Measurements from ENCODE around the gene DAB2.

Gene DAB2

DNA sequence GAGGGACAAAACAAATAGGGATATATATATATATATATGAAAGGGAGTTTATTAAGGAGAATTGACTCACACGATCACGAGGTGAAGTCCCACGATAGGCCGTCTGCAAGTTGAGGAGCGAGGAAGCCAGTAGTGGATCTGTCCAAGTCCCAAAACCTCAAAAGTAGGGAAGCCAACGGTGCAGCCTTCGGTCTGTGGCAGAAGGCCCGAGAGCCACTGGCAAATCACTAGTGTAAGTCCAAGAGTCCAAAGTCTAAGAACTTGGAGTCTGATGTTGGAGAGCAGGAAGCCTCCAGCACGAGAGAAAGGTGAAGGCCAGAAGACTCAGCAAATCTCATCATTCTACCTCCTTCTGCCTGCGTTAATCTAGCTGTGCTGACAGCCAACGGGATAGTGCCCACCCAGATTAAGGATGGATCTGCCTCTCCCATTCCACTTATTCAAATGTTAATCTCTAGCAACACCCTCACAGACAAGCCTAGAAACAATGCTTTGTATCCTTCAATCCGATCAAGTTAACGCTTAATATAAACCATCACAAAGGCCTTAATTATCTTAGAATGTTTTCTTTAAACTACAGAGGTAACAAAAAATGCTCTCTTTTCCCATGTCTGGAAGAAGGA lies 23.8 kb upstream of the DAB2 start:
- DNase-seq (ENCODE audit: low spot score): no peak
- TF ChIP-seq, protein P1, sequence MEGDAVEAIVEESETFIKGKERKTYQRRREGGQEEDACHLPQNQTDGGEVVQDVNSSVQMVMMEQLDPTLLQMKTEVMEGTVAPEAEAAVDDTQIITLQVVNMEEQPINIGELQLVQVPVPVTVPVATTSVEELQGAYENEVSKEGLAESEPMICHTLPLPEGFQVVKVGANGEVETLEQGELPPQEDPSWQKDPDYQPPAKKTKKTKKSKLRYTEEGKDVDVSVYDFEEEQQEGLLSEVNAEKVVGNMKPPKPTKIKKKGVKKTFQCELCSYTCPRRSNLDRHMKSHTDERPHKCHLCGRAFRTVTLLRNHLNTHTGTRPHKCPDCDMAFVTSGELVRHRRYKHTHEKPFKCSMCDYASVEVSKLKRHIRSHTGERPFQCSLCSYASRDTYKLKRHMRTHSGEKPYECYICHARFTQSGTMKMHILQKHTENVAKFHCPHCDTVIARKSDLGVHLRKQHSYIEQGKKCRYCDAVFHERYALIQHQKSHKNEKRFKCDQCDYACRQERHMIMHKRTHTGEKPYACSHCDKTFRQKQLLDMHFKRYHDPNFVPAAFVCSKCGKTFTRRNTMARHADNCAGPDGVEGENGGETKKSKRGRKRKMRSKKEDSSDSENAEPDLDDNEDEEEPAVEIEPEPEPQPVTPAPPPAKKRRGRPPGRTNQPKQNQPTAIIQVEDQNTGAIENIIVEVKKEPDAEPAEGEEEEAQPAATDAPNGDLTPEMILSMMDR (IDR thresholded peaks at IDR 0.05; ENCODE audit: extremely low read depth, missing control alignments): no peak

DNA sequence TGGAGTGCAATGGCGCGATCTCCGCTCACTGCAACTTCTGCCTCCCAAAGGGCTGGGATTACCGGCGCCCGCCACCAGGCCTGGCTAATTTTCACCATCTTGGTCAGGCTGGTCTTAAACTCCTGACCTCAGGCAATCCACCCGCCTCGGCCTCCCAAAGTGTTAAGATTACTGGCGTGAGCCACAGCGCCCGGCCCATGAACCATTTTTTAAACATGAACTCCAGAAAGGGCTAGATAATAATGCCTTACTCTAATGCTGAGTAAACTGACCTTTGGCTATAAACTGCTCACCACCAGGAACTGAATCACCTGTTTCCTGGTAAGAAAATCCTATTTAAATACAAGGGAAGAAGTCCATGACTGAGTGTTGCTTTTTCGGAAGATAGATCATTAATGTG lies 23.2 kb upstream of the DAB2 start:
- DNase-seq (ENCODE audit: low spot score): no peak
- TF ChIP-seq, protein P1 (IDR thresholded peaks at IDR 0.05; ENCODE audit: extremely low read depth, missing control alignments): no peak

DNA sequence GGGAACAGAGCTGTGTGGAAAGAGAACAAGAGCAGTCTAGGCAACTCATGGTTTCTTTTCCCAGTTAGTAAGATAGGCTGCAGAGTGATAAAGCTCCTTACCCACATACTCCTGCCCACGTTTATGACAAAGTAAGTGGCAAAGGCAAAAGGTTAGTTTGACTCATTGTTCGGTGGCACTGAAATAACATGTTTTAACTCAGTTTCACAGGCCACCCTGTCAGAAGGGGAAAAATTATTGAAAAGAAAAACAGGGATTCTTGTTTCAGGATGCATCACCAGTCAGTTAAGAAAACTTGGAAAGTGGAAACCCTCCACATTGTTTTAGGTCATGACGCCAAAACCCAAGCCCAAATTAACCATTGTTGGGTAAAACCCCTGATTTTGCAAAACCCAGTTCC lies 22.3 kb upstream of the DAB2 start:
- TF ChIP-seq, protein P1 (IDR thresholded peaks at IDR 0.05; ENCODE audit: extremely low read depth, missing control alignments): no peak
- DNase-seq (ENCODE audit: low spot score): no peak

DNA sequence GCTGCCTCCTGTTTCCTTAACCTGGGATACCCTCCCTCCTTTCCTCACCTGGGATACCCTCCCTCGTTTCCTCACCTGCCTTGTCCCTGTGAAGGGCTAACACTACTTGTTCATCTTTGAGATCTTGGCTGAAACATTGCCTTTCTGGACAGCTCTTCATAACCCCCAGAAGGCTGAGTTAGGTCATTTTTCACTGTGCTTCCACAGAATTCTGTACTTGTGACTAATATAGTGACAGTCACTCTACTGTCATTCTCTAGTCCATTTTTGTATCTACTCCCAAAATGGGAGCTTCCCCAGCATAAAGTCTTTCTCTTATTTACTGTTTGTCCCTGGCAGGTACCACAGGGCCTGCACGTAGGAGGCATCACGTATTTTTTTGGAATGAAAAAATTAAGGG lies 21.5 kb upstream of the DAB2 start:
- no peak for DNase-seq (ENCODE audit: low spot score)
- TF ChIP-seq, protein P1 (IDR thresholded peaks at IDR 0.05; ENCODE audit: extremely low read depth, missing control alignments): no peak

DNA sequence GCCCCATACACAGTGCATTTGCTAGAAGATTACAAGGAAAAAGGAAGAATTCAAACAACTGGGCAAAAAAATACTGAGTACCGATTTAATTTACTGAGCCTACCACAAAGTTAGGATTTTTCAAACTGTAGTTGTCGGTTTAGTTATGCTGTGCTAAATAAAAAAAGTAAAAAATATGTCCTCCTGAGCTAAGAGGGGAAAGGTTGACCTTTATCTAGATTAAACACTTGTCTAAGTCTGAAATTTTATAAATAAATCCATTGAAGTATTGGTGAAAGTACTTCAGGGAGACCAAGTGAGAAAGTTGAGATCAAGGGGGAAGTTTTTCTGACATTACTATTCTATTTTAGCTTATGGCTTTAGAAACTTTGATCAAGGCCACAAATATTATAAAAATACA lies 19.1 kb upstream of the DAB2 start:
- DNase-seq (ENCODE audit: low spot score): no peak
- TF ChIP-seq, protein P1 (IDR thresholded peaks at IDR 0.05; ENCODE audit: extremely low read depth, missing control alignments): no peak

DNA sequence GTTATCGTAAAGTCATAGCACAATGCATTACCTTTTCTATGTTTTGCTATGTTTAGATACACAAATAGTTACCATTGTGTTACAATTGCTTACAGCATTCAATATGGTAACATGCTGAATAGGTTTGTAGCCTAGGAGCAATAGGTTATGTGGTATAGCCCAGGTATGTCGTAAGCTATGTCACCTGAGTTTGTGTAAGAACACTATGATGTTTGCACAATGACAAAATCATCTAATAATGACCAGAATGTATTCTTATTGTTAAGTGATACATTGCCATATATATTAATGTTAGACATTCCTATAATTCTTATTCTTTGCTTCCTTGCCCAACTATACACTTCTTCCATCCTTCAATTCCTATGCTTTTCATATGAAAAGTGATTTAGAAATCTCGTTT lies 18.2 kb upstream of the DAB2 start:
- TF ChIP-seq, protein P1 (IDR thresholded peaks at IDR 0.05; ENCODE audit: extremely low read depth, missing control alignments): no peak
- no peak for DNase-seq (ENCODE audit: low spot score)

DNA sequence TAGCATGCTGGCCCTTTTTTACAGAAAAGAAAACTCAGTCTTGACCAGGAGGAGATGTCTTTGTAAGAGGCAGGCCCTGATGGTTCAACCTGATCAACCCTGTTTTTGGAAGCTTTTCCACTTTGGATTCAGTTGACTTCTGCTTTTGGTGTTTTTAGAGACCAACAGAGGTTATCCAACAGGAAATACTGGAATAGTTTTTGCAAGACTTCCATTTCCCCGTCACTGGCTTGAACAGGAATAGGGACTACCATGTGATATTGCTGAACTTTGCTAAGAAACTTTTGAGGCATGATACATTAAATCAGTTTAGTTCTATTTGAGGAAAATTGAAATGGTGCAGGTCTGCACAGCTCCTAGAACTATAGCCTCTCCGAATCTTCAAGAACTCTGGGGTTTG lies 17.1 kb upstream of the DAB2 start:
- no peak for DNase-seq (ENCODE audit: low spot score)
- TF ChIP-seq, protein P1 (IDR thresholded peaks at IDR 0.05; ENCODE audit: extremely low read depth, missing control alignments): no peak

Measured in GM20000 (cell line).